Measurements from ENCODE around the gene RPL39L.

- TF ChIP-seq CTCF (IDR thresholded peaks at IDR 0.05) (no peak), POLR2A (IDR thresholded peaks at IDR 0.05) (no peak)
These were observed 47.1 kb upstream of the RPL39L start for GRCh38 chr3:187186375-187186774.

All from testis (tissue), 2 donors.